Fibroblast of skin of abdomen (primary cell): ENCODE results near the gene F2R. TPM values are rescaled to one million over a fixed set of nuclear protein-coding genes. Genes with fewer than 3 reads are reported as not detected.
"Not testable (repeated sequence)": the region's sequence is repeated elsewhere in the genome, so short reads cannot be mapped to it uniquely, and the experiment has no call there.

Experiments
- DNase-seq: peaks from one replicate; pipeline ENCODE4 v3.0.0-alpha.2; 2013
- polyA plus RNA-seq, 2 experiments: library from polyadenylated mRNA; unstranded; fragments of 120-200 nt; gene quantifications; one replicate each; pipeline ENCODE4 v1.2.1, GENCODE V29; 2013; ENCODE audit not compliant: insufficient read length in 2 of 2

The F2R gene
- 63.5 TPM for polyA plus RNA-seq (2013, experiment 1 of 2; ENCODE audit: insufficient read length)
- polyA plus RNA-seq (2013, experiment 2 of 2; ENCODE audit: insufficient read length) = 60.3 TPM

- peak; percentile 71 for DNase-seq
These were observed at the start of gene F2R for GRCh38 chr5:76715736-76716455. TSS of gene F2R (plus strand) at chr5:76716126. CDS start at chr5:76716308, 182 bp downstream.

DNA sequence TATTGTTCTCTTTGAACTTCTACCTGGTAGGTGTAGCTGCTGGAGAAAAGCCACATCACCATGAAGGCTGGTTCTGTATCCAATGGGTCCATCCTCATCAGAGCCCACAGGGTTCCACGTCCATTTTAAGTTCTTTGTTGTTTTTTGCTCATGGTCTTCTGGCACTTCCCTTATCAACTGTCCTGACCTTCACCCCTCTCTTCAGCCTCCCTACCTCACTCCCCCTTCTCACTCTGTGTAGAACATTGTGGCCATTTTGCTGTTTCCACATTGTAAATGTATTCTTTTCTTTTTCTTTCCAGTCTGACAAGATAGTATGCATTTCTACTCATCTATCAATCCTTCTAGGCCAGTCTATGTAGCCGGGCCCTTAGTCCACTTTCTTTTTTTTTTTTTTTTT is 48.4 kb upstream of the F2R start:
- DNase-seq = no peak

- DNase-seq = no peak
These were observed 46.7 kb upstream of the F2R start for GRCh38 chr5:76669245-76669644.

GRCh38 chr5:76670508-76670907 is 45.4 kb upstream of the F2R start:
- DNase-seq = no peak

GRCh38 chr5:76672242-76672641 is 43.7 kb upstream of the F2R start:
- no peak for DNase-seq

- no peak for DNase-seq
These were observed 42.8 kb upstream of the F2R start for GRCh38 chr5:76673125-76673524.

- DNase-seq = no peak
These were observed 41.4 kb upstream of the F2R start for GRCh38 chr5:76674330-76675066.

GRCh38 chr5:76675364-76675763 is 40.6 kb upstream of the F2R start:
- no peak for DNase-seq

GRCh38 chr5:76677849-76678472 is 38.0 kb upstream of the F2R start:
- no peak for DNase-seq

- peak; percentile 65 for DNase-seq
These were observed 36.7 kb upstream of the F2R start for GRCh38 chr5:76679231-76679630.

- DNase-seq = not testable (repeated sequence)
These were observed 35.1 kb upstream of the F2R start for GRCh38 chr5:76680826-76681225.

DNA sequence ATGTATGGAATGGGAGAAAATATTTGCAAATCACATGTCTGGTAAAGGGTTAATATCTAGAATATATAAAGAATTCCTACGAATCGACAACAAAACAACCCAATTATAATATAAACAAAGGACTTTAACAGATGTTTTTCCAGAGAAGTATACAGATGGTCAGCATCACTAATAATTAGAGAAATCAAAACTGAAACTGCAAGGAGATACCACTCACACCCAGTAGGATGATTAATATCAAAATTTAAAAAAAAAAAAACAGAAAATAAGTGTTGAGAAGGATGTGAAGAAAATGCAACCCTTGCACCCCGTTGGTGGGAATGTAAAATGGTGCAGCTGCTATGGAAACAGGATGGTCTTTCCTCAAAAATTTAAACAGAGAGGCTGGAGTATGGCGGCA is 34.6 kb upstream of the F2R start:
- DNase-seq = no peak

- DNase-seq = peak; percentile 30
These were observed 33.5 kb upstream of the F2R start for GRCh38 chr5:76682387-76682786.

DNA sequence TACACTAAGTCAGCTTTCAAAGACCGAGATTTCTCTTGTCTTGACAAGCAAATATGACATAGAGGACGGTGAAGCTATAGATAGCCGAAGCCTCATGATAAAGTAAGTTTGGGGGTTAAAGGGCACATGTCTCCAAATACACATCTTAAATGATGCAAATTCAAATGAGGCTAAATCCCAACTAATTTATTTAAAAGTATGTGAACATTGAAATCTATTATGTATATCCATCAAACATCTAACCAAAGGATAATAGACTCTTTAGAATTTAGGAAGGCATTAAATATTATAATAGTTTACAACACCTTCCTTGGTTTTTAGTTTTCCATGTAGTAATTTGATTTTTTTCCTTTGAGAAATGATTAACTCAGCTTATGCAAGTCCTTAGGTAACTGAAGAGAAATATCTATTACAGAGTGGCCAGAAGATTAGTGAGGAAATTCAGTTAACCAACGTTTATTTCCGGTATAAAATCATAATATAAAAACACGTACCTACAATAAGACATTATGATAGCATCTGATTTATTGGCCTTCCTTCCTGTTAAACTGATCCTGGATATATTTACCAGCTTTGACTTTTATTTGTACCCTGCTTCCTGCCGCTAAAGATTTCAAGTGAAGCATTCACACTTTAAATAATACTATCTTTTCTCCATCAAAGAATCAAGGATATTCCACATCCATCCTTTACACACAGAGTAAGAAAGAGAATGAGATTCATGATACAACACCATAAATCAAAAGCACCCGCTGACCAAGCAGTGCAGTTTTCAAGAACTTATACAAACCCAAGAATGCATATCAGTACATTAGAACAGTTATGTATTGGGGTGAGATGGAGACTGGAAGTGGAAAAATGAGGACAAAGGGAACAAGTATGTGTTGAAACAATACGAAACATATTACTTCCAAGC is 31.9 kb upstream of the F2R start:
- peak; percentile 39 for DNase-seq

DNA sequence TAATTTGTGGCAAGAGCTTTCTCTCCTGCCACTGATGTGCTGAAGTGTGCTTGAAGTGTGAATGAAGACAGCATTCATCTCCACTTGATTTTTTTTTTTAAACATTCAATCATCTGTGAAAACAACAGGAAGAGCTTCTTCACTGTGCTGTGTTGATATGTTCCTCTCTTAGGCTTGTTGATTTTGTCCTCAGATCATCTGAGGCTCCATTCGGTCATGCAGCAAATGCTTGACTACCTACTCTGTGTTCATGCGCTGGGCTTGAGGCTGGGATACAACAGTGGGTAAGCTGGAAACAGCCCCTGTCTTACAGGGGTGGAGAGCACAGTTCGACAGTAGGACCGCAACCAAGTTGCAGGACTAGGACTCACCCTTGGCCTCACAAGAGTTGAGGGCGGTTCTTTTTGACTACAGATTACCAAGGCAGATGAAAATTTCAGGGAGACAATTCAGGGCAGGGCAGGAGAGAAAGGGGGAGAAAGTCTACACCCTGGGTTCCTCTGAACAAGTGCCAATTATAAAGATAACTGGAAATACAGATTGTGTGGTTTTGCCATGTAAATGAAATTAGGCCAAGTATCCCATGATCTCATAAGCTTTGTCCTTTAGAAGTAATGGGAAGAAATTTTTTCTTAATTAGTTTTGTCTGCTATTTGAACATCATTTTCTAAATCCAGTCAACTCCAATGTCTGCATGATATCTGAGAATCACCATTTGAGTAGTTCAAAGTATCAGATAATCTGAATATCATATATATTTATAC is 31.0 kb upstream of the F2R start:
- DNase-seq = no peak

DNA sequence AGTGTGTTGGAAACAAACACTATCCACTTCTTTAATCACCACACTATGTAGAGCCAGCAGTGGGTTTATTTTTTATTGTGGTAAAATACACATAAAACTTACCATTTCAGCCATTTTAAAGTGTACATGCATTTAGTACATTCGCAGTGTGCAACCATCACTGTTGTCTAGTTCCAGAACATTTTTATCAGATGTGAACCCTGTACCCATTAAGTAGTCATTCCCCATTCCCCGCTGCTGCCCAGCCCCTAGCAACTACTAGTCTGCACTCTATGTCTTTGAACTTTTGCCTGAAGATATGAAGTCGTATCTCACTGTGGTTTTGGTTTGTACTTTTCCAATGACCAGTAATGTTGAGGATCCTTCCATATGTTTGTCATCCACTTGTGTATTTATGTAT is 30.2 kb upstream of the F2R start:
- DNase-seq = no peak

- DNase-seq = no peak
These were observed 27.7 kb upstream of the F2R start for GRCh38 chr5:76688212-76688611.

GRCh38 chr5:76688836-76689235 is 27.1 kb upstream of the F2R start:
- DNase-seq = peak; percentile 47

GRCh38 chr5:76689321-76690036 is 26.4 kb upstream of the F2R start:
- DNase-seq = peak; percentile 99

DNA sequence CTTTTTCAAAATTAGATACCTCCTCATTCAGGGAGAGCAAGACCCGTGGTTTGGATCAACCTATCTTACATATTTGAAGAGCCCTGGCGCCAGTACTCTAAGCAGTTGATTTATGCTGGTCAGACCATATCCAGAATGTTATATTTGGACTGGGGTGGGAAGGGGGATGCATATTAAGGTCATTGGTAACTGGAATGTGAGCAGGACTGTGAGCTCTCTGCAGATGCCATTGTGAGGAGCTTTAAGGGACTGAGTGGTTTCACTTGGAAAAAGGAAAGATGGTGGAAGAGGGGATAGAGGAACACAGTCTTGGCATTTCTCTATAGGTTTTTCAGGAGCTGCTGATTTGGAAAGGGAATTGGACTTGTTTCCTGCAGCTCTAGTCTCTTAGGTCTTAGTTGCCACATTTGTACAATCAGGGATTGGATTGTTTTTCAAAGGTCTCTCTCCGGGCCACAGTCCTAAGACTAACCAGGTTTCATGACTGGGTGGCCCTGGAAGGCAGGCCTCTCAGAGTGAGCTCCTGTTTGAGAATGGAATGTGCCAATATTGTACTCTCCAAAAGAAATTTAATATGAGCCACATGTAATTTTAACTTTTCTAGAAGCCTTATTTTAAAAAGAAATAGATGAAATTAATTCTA is 25.8 kb upstream of the F2R start:
- DNase-seq = no peak
